NOMO-1 treated with dmso at 0.1 percent for 144 hours (cell line): ENCODE results near the gene MTERF4.

Experiments
- DNase-seq: peaks from one replicate; lab custom pipeline; 2025; ENCODE audit not compliant: unreplicated experiment; lab: John Stamatoyannopoulos, UW

MTERF4 gene

DNA sequence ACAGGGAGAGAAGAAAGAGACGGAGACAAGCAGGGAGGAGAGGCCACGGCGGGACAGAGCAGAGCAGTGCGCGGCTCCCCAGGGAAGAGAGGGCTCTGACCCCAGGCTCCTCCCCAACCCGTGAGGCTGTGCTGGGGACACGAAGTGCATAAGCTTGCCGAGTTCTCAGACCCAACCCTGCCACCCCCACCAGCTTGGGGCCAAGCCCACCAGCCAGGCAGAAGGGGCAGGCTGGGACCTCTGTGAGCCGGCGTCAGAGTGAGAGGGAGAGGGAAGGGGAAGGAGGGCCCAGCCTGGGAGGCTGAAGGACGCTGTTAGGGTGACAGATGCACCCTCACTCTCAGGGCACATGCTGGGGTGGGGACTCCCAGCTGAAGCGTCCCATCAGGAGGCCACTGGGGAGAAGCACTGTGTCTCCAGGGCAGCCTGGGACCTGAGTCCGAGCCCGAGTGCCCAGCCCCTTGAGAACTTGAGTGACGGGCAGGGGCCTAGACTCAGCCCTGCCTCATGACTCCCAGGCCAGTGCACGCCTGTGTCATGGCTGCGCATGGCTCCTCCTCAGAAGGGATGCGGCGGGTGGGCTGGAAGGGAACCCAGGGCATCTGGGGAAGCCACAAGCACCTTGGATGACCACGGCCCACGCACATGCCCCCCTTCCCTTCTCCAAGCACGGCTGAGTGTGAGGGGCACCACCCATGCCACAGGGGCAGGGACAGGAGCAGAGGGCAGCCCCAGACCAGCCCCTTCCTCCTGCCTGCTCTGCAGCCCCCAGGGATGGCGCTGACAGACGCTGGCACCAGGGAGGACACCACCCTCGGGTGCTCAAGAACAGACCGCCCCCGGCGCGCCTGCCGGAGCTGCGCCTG, 31.0 kb downstream of the MTERF4 start:
- no peak for DNase-seq

DNA sequence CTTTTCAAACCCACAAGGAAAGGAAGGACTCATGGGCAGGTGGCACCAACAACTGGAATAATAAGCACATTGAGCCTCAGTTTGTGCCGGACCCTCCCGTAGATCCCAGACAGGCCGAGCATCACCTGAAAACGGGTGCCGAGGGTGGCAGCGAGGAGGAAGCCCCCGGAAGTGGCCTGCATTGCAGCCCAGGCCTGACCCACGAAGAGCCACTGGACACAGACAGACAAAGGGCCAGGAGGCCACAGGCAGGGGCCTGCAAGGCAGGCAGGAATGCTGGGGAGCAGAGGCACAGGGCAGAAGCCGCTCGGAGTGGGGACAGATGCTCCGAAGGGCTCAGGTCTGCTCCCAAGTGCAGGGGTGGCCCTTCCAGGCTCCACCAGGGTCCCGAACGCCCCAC, 31.7 kb downstream of the MTERF4 start:
- no peak for DNase-seq

DNA sequence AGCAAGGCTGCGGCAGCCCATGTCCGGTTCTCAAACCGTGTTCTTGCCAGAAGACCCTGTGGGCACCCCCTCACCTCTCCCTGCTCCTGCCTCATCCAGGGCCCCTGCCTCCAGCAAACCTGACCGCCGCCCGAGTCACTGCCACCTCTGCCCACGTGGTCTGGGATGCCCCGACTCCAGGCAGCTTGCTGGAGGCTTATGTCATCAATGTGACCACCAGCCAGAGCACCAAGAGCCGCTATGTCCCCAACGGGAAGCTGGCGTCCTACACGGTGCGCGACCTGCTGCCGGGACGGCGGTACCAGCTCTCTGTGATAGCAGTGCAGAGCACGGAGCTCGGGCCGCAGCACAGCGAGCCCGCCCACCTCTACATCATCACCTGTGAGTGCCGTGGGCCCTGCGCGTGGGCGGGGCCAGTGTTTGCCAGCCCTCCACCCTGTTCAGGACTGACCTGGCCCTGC, 32.2 kb downstream of the MTERF4 start:
- DNase-seq, result no peak

DNA sequence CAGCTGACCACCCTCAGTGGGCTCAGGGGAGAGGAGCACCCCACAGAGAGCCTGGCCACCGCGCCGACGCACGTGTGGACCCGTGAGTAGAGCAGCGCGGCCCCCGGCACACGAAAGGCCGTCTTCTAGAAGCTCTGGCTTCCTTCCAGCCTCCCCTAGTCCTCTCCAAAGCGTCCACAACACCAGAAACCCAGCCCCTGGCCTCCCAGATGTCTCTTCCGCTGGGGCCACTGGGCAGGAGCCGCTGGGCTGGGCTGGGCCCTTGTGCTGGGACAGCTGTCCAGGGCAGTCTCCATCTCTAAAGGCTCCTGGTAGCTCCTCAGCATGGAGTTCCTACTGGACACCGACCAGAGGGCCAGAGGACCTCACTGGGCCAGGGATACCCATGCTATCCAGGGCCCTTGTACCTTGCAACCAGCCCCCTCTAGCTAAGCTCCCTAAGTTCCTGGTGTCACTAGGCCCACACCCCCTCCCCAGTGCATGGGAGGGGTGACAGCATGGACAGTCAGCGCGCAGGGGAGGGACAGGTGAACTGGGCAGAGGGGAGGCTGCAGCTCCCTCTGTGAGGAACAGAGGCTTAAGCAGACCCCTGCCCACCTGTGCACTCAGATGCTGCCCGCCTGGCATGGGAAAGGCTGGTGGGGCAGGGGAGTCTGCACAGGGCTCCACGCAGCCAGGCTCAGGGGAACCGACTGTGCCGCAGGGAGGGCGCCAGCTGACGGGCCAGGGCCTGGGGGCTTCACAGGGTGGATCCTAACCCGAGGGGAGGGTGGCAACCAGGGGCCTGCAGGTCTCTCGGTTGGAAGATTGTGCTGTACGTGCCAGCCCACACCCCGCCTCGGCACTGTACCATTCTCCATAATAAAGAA, 32.9 kb downstream of the MTERF4 start:
- no peak for DNase-seq

DNA sequence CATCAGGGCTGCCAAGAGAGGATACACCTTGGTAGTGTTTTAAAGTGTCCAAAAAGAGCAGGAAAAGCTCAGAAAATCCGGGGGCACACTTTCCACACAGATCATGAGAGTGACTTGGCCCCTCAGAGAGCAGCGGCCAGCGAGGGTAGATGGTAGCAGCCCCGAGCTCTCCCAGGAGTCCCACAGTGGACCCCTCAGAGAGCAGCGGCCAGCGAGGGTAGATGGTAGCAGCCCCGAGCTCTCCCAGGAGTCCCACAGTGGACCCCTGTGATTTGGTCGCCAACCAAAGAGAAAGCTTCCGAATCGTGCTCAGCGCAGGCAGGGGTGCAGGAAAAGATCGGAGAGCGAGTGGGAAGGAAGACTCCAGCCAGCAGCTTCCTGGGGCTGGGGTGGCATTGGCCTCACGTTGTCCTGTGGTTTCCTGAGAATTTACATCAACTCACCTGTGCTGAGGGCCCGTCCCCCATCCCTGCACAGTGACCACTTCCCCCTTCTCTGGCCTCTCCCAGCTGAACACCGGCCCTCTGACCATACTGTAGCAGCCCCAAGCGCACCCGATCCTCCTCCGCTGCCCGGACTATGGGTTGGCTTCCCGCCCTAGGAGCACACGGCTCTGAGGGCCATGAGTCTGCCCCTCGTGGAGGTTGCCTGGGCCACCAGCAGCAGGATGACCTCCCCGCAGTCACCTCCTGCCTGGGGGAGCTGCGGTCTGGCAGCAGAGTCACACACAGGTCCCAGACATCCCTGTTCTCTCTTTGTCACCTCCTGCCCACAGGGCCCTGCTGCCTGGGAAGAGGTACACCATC, 33.7 kb downstream of the MTERF4 start:
- no peak for DNase-seq

DNA sequence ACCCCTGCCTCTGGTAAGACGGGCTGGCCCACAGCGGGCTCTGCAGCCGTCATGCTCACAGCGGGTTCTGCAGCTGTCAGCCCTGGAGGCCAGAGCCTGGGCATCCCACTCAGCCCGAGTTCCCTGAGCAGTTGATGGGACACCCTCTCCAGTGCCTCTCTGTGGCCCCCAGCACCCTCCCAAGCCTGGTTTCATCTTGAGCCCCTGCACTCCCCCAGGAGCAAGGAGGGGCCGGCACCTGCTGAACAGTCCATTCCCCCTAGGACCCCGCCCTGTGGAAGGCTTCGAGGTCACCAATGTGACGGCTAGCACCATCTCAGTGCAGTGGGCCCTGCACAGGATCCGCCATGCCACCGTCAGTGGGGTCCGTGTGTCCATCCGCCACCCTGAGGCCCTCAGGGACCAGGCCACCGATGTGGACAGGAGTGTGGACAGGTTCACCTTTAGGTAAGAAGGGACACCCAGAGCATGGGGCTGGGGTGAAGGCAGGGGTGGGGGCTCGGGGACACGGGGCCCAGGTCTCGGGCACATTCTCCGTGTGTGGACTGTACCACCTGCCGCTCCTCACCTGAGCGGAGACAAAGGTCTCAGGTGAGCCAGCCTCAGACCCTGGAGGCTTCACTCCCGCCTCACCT, 34.5 kb downstream of the MTERF4 start:
- no peak for DNase-seq

DNA sequence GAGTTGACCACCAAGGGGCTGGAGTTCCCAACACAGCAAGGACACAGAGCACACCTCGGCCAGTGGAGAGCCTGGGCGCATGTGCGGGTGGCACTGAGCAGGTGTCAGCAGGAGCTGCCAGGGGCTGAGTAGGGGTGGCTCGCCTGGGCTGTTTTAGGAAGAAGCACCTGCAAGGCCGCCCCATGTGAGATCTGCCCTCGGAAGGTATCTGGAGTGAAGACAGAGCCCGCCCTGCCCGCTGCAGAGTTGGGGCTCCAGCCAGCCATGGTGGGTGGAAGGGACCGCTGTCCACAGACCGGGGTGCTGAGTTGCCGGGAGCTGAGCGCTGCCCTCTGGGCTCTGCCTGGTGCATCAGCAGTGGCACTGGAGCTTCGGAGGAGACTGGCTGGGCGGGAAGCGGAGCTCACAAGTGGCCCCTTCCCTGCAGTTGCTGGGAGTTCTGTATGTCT, 35.2 kb downstream of the MTERF4 start:
- DNase-seq, result no peak

DNA sequence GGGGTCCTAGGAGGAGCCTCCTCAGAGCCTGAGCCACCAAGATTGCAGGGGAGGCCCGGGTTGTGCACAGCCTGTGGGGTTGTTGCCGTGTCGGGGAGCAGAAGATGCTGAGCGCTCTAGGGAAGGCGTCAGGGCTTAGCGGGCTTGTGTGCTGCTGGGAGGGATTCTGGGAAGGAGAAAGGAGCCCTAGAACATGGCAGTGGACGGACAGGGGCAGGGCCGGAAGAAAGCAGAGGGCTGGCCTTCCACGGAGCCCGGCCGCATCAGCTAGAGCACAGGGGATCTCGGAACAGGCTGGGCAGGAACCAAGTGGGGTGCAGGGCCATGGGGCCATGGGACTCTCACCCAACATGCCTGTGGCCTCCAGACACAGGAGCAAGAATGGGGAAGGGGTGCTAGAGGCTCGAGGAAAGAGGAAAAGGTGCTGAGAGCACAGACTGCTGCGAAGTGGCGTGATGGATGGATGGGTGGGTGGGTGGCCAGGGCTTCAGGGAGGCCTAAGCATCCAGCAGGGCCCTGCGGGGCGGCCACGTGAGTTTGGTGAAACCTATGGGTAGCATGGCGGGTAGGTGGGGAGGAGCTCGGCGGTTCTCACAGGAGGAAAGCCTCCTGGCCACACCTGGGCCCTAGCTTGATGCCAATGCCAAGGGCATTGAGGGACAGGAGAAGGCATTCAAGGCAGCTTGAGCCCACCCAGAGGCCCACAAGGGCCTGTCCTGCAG, 35.8 kb downstream of the MTERF4 start:
- DNase-seq, result no peak

DNA sequence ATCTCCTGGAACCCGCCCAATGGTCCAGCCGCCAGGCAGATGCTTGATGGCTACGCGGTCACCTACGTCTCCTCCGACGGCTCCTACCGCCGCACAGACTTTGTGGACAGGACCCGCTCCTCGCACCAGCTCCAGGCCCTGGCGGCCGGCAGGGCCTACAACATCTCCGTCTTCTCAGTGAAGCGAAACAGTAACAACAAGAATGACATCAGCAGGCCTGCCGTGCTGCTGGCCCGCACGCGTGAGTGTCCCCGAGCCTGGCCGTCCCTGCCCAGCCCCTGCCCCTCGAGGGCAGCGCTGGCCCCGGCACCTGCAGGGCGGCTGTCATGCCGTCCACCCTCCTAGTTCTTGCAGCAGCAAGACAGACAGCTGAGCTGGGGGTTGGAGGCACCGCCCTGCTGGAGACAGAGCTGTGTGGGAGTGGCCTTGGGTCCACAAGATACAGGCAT, 36.7 kb downstream of the MTERF4 start:
- no peak for DNase-seq

DNA sequence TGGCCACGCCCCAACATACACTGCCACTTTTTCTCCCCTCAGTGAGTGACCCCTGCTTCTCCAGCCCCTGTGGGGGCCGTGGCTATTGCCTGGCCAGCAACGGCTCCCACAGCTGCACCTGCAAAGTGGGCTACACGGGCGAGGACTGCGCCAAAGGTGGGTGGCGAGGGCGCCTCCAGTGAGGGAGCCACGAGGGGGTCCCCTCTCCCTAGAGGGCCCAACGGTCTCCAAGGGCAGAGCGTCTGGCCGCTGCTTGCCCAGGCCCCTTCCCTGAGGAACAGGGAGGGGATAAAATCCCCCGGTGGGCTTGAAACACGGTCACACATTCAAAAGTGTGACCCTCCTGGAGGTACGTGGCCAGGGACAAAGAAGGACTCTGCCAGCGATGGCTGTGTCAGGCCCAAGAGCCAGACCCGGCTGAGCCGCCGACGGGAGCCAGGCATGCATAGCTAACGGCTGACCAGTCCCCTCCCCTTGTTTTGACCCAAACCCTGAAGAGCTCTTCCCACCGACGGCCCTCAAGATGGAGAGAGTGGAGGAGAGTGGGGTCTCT, 37.2 kb downstream of the MTERF4 start:
- DNase-seq, result no peak

DNA sequence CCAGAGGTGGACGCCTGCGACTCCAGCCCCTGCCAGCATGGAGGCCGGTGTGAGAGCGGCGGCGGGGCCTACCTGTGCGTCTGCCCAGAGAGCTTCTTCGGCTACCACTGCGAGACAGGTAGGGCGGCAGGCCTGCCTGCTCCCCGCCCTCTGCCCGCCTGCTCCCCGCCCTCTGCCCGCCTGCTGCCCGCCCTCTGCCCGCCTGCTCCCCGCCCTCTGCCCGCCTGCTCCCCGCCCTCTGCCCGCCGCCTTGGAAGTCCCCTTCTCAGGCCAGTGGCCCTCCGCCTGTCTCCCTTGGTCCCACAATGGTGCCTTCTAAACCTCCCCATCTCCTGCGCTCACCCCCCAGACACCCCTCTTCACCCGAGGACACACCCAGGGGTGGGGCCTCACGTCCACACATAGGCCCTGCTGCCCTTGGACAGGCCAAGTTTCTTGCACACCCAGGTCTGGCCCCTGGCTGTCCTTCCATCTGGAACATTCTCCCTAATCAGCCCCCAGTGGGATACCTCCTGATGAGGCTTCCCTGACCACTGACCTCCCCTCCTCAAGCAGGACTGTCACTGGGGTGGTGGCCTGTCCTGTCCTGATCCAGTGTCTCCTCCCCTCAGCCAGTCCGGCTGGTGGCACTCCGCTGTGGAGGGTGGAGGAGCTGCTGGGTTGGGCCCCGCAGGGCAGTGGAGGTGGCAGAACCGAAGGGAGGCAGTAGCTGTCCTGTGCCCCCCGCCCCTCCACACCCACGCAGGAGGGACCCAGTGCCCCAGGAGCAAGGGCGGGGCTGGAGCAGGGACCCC, 37.9 kb downstream of the MTERF4 start:
- DNase-seq, result no peak

DNA sequence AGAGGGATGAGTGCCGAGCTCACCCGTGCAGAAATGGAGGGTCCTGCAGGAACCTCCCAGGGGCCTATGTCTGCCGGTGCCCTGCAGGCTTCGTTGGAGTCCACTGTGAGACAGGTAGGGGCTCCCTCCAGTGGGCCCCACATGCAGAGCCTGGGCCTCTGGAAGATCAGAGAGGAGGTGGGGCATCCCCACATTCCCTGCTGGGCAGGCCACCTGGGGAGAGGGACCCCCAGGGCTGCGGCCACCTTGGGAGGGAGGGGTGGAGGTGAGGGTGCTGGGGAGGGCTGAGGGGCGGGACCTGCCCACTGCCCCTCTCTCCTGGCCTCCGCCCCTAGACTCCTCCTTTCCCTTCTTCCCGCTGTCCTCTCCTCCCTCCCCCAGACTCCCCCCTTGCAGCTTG, 38.5 kb downstream of the MTERF4 start:
- DNase-seq, result no peak

DNA sequence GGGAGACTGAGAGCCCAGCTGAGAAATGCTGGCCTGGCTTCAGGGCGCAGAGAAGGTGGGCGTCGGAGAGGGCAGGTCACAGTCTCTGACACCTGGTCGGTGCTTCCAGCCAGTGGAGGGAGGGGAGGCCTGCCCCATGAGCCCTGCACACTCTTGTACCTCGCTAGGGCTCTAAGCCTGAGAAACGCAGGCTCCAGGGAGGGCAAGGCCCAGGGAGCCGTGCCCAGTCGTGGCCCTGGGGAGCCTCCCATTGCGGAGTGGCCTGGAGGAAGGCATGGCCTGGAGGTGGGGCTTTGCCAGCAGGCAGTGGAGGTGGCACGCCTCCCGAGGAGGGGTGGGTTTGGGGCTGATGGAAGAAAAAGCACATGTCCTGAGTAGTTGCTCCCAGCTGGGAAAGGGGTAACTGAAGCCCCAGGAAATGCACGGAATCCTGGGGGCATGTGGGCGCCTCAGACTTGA, 39.0 kb downstream of the MTERF4 start:
- DNase-seq, result no peak

DNA sequence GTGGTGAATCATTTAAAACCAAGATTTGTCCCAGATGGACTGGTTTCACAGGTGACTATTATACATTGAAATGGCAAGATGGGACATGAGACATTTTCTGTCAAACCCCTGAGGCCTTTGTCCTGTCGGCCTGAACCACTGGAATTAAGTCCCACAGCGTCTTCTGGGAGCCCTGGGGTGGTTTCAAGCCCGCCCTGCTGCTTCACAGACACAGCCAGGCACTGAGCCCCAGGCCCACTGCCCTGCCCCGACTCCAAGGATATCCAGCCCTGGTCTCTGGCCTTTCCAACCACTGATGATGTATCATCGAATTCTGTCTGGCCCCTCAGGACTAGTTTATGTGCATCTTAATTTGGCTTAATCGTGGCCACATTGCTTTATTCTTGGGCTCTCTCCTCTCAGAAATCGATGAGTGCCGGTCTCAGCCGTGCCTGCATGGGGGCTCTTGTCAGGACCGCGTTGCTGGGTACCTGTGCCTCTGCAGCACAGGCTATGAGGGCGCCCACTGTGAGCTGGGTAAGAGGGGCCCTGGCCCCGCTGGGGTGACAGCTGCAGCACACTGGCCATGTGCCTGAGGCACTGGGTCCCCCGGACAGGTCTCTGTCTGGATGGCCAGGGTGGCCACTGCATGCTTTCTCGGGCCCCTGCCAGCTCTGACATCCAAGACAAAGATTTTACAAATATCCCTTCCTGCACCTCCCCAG, 39.5 kb downstream of the MTERF4 start:
- no peak for DNase-seq

DNA sequence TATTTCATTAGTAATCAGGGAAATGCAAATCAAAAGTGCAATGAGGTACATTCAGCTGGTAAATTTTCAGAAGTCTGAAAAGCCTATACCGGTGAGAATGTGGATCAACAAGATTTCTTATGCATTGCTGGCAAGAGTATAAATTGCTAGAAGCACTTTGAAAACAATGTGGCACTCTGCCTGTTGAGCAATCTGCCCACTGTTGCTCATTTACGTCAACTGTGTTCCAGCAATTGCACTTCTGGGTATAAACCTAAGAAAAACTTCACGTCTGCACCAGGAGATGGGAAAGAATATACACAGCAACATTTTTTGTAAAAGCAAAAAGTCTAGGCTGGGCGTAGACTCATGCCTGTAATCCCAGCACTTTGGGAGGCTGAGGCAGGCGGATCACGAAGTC, 40.8 kb downstream of the MTERF4 start:
- DNase-seq, result no peak

DNA sequence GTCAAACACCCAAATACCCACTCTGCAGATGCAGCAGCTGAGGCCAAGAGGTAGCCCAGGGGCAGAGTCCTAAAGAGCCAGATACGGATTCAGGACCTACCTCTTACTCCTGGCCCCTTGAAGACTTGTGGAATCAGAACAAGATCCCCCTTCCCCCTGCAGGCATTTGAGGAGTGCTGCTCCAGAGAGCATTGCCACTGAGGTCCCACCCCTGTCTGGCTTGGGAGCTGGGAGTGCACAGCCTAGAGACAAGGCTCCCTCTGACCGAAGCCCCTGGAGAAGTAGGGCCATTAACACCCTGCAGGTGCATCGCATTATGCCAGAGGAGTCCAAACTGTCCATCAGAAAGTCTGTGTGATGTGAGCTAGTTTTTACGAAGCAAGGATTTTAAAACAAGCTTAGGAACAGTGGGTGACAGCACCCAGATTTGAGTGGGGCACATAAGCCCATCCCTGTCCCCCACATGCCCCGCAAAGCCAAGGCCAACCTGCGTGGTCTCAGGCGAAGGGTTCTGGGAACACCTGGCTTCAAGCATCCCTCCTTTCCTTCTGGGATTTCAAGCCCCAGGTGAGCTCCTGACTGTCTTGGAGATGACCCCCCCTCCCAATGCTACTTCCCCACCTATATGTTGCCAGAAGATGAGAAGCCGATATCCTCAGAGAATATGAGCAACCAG, 48.4 kb downstream of the MTERF4 start:
- DNase-seq, result no peak

DNA sequence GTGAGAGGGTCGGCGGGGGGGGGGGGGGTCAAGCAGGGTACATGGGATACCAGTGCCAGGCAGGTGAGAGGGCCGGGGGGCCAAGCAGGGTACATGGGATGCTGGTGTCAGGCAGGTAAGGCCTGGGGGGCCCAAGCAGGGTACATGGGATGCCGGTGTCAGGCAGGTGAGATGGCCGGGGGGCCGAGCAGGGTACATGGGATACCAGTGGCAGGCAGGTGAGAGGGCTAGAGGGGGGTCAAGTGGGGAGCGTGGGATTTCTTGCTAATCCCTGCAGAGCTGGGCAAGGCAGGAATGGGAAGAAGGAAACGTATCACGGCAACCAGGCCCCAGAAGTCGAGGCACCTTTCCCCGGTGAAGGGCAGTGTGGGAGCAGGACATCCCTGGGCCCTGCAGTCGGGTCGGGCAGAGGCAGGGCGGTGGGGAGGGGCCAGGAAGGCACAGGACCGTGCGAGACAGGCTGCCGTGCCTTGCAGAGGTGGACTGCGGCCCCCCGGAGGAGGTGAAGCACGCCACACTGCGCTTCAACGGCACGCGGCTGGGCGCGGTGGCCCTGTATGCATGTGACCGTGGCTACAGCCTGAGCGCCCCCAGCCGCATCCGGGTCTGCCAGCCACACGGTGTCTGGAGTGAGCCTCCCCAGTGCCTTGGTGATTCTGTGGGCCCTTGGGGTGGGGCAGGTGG, 49.3 kb downstream of the MTERF4 start:
- DNase-seq, result no peak
